IMR-90 (cell line): Measurements from ENCODE around the gene TXNDC5.

Experiments
- BHLHE40 ChIP-seq: fragments of 150-350 bp; IDR thresholded peaks from 2 replicates; pipeline ENCODE4 v1.6.1; 2016; ENCODE audit warnings: mild to moderate bottlenecking, low read depth, low read length
- CEBPB ChIP-seq: IDR thresholded peaks from 2 replicates; pipeline ENCODE4 v1.6.1; 2012; ENCODE audit warnings: low read depth, low read length, improper control_type of control experiment
- FOS ChIP-seq: fragments of 150-350 bp; IDR thresholded peaks from 2 replicates; pipeline ENCODE4 v1.6.1; 2016; ENCODE audit warnings: low read depth, low read length
- MAFK ChIP-seq: IDR thresholded peaks from 2 replicates; pipeline ENCODE4 v1.6.1; 2012; ENCODE audit warnings: low read depth, low read length, improper control_type of control experiment
- NFE2L2 ChIP-seq: fragments of 150-350 bp; IDR thresholded peaks from 2 replicates; pipeline ENCODE4 v1.6.1; 2016; ENCODE audit warnings: low read depth, mild to moderate bottlenecking, low read length
- POLR2A ChIP-seq: IDR thresholded peaks from 2 replicates; pipeline ENCODE4 v1.6.1; 2012; ENCODE audit warnings: mild to moderate bottlenecking, low read depth, low read length
- RAD21 ChIP-seq: IDR thresholded peaks from 2 replicates; pipeline ENCODE4 v1.6.1; 2012; ENCODE audit warnings: low read length, improper control_type of control experiment
- RCOR1 ChIP-seq: IDR thresholded peaks from 2 replicates; pipeline ENCODE4 v1.6.1; 2012; ENCODE audit warnings: mild to moderate bottlenecking, low read length, improper control_type of control experiment; ENCODE audit not compliant: insufficient replicate concordance
- RFX5 ChIP-seq: IDR thresholded peaks from 2 replicates; pipeline ENCODE4 v1.8.0; 2012; ENCODE audit warnings: low read depth, mild to moderate bottlenecking, low read length, moderate library complexity
- SMC3 ChIP-seq: fragments of 150-350 bp; IDR thresholded peaks from 2 replicates; pipeline ENCODE4 v1.6.1; 2016; ENCODE audit warnings: low read depth, mild to moderate bottlenecking, antibody characterized with exemption, low read length, moderate library complexity
- TF ChIP-seq, protein P1 (sequence below): conservative IDR thresholded peaks from 2 replicates; pipeline ENCODE4 v1.5.1; 2012; ENCODE audit warnings: mild to moderate bottlenecking, low read depth, low read length, improper control_type of control experiment
- TF ChIP-seq, protein P2 (sequence below): fragments of 150-350 bp; IDR thresholded peaks from 2 replicates; pipeline ENCODE4 v1.6.1; 2017; ENCODE audit warnings: mild to moderate bottlenecking, antibody characterized with exemption, low read length, low read depth
- TF ChIP-seq, protein P3 (sequence below): fragments of 150-350 bp; IDR thresholded peaks from 2 replicates; pipeline ENCODE4 v1.6.1; 2016; ENCODE audit warnings: low read depth, mild to moderate bottlenecking, low read length, moderate library complexity, borderline replicate concordance

DNA sequence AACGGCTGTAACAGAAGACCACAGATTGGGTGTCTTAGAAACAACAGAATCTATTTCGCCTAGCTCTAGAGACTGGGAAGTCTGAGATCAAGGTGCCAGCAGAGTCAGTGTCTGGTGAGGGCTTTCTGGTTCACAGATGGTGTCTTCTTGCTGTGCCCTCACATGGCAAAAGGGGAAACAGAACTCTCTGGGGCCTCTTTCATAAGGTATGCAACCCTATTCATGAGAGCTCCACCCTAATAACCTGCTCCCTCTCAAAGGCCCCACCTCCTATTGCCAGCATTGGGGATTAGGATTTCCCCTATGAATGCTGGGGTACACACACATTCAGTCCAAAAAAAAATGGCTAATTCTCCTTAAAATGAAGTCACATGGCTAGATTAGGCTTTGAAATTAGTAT, 10.0 kb downstream of the TXNDC5 start:
- TF ChIP-seq, protein P1, sequence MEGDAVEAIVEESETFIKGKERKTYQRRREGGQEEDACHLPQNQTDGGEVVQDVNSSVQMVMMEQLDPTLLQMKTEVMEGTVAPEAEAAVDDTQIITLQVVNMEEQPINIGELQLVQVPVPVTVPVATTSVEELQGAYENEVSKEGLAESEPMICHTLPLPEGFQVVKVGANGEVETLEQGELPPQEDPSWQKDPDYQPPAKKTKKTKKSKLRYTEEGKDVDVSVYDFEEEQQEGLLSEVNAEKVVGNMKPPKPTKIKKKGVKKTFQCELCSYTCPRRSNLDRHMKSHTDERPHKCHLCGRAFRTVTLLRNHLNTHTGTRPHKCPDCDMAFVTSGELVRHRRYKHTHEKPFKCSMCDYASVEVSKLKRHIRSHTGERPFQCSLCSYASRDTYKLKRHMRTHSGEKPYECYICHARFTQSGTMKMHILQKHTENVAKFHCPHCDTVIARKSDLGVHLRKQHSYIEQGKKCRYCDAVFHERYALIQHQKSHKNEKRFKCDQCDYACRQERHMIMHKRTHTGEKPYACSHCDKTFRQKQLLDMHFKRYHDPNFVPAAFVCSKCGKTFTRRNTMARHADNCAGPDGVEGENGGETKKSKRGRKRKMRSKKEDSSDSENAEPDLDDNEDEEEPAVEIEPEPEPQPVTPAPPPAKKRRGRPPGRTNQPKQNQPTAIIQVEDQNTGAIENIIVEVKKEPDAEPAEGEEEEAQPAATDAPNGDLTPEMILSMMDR, result no peak
- TF ChIP-seq POLR2A, result no peak
- no peak for TF ChIP-seq CEBPB
- TF ChIP-seq RAD21, result no peak
- TF ChIP-seq, protein P2, sequence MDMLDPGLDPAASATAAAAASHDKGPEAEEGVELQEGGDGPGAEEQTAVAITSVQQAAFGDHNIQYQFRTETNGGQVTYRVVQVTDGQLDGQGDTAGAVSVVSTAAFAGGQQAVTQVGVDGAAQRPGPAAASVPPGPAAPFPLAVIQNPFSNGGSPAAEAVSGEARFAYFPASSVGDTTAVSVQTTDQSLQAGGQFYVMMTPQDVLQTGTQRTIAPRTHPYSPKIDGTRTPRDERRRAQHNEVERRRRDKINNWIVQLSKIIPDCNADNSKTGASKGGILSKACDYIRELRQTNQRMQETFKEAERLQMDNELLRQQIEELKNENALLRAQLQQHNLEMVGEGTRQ, result no peak
- TF ChIP-seq FOS, result no peak
- TF ChIP-seq MAFK, result no peak
- no peak for TF ChIP-seq SMC3
- TF ChIP-seq RCOR1, result no peak
- no peak for TF ChIP-seq BHLHE40
- TF ChIP-seq RFX5, result no peak
- no peak for TF ChIP-seq NFE2L2
- TF ChIP-seq, protein P3, sequence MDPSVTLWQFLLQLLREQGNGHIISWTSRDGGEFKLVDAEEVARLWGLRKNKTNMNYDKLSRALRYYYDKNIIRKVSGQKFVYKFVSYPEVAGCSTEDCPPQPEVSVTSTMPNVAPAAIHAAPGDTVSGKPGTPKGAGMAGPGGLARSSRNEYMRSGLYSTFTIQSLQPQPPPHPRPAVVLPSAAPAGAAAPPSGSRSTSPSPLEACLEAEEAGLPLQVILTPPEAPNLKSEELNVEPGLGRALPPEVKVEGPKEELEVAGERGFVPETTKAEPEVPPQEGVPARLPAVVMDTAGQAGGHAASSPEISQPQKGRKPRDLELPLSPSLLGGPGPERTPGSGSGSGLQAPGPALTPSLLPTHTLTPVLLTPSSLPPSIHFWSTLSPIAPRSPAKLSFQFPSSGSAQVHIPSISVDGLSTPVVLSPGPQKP, result no peak
